GM12892 (cell line): ENCODE measurements around the gene FGGY.

ENCODE experiments used
- POLR2A ChIP-seq: IDR thresholded peaks from 2 replicates; pipeline ENCODE4 v1.6.1; 2011; ENCODE audit warnings: low read depth, low read length, control low read depth
- POLR2AphosphoS5 ChIP-seq: IDR thresholded peaks from 2 replicates; pipeline ENCODE4 v1.6.1; 2011; ENCODE audit warnings: low read depth, low read length, control low read depth

GRCh38 chr1:59388191-59388590, 91.3 kb downstream of the FGGY start:
- TF ChIP-seq POLR2A (no peak), POLR2AphosphoS5 (no peak)
